Measurements from ENCODE around the gene CPLX3. TPM values are rescaled to one million over a fixed set of nuclear protein-coding genes. Genes with fewer than 3 reads are reported as not detected.
A peak's percentile ranks its signal among the peaks of the same experiment; 100 is the strongest.

The CPLX3 gene
- total RNA-seq, 4 donors from 2014 or later, result not detected

GRCh38 chr15:74786551-74787165 is 39.8 kb upstream of the CPLX3 start:
- Histone ChIP-seq H3K4me3 (no peak overlapping the region), H3K9me3 (no peaks in the 10 kb centered on the region), H3K36me3 (no peaks in the 10 kb centered on the region), H3K27me3 (no peaks in the 10 kb centered on the region), H3K4me1 (peaks cover 0 to 36% of the 10 kb centered on the region in 2 donors), H3K27ac (peak overlapping the region; percentile 3 to 29)
- no peak for DNase-seq
- TF ChIP-seq POLR2A (IDR thresholded peaks at IDR 0.05) (no peak), CTCF (IDR thresholded peaks at IDR 0.05) (no peak)
- intact Hi-C loops (cut with DNase I; ENCODE audit: low total_unique reads), result no loop called here

DNA sequence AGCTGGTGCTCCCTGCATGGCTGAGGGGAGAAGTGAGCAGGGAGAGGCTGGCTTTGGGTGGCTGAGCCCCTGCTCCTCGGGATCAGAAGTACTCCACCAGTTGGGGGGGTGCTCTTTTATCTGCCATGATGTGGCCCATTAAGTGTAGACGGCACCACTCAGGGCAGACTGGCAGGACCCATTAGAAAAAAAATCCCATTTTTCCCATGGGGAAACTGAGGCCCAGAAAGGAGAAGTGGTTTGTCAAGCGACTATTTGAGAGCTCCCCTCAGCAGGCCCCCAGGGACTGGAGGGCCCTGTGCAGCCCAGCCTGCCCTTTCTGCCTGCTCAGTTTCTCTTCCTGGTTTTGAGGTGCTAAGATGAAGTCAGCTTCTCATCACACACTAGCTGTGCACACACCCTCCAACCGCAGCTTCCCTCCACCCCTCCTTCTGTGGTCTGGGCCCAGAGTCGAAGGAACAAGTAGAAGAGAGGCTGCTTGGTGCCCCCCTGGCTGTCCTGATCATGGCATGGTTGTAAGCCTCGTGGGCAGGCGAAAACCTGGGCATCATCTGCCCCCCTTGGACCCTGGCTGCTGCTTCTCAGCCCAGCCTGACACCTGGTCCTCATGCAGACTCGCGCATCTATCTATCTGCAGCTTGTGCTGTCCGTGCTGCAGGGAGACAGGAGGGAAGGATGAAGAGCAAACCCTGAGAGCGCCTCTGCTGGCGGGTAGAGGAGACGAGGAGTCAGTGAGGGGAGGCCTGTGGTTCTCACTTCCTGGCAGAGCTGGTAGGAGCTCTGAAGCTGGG is 39.0 kb upstream of the CPLX3 start:
- no peaks in the 10 kb centered on the region for H3K36me3 ChIP-seq
- H3K9me3 ChIP-seq, result no peaks in the 10 kb centered on the region
- no peak for DNase-seq
- intact Hi-C loops (cut with DNase I; ENCODE audit: low total_unique reads), result no loop called here
- no peak overlapping the region for H3K4me3 ChIP-seq
- H3K27ac ChIP-seq, result peak overlapping the region; percentile 29 to 32
- no peaks in the 10 kb centered on the region for H3K27me3 ChIP-seq
- TF ChIP-seq CTCF (IDR thresholded peaks at IDR 0.05) (peak in 1 of 4 experiments; percentile 38), POLR2A (IDR thresholded peaks at IDR 0.05) (no peak)
- H3K4me1 ChIP-seq, result peaks cover 0 to 36% of the 10 kb centered on the region in 2 donors

DNA sequence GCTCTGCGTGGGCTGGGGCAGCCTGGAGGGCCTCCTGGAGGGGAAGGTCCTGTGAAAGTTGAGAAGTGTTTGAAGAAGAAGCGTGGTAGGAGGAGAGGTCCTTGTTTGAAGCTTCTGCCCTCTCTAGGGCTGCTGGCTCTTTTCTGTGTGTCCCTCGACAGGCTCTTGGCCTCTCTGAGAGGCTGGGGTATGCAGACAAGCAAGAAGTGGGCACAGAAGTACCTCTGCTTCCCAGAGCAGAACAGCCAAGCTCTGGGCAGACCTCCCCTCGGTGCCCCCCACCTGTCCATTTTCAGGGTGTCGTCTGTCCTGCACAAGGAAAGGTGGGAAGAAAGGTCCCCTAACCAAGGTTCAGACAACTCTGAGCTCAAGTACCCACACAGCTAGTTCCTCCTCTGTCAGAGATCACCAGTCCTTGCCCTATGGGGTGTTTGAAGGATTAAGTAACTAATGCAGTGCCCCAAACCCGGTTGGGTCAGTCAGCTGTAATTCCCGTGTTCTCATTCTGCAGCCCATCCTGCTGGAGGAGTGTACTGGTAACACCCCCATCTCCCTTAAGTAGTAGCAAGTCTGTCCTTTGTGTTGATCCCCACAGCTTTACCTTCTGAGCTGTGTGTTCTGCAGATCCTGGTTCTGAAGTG is 38.3 kb upstream of the CPLX3 start:
- intact Hi-C loops (cut with DNase I; ENCODE audit: low total_unique reads), result no loop called here
- peaks cover 0 to 36% of the 10 kb centered on the region in 2 donors for H3K4me1 ChIP-seq

DNA sequence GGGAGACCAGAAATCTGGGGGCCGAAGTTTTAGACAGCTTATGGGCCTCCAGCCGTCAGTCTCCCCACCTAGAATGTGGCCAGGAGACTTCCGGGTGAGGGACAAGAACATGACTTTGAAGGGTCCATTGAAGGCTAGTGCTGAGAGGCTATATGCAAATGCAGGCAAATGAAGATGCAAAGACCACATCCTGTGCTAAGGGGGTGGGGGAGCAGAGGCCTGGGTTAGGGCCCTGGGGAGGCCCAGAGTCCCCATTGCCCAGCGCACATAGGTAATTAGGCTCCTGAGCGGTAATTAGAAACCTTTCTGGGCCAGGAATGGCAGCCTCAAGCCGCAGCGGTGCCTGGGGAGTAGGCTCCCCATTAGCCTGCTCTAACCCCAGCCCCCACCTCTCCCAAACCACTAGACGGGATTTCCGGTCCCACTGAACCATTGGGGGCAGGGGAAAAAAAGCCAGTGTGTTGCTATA is 37.7 kb upstream of the CPLX3 start:
- Histone ChIP-seq H3K4me1 (peaks cover 0 to 31% of the 10 kb centered on the region in 2 donors), H3K4me3 (no peak overlapping the region), H3K27ac (peak overlapping the region in 1 of 2 donors; percentile 57), H3K36me3 (no peaks in the 10 kb centered on the region), H3K9me3 (no peaks in the 10 kb centered on the region), H3K27me3 (no peaks in the 10 kb centered on the region)
- intact Hi-C loops (cut with DNase I; ENCODE audit: low total_unique reads), result no loop called here
- no peak for TF ChIP-seq POLR2A (IDR thresholded peaks at IDR 0.05)
- no peak for TF ChIP-seq CTCF (IDR thresholded peaks at IDR 0.05)
- no peak for DNase-seq

More for the DNA sequence above, 38.3 kb upstream of the CPLX3 start:
- H3K4me3 ChIP-seq, result no peak overlapping the region
- H3K27me3 ChIP-seq, result no peaks in the 10 kb centered on the region
- no peak for DNase-seq
- peak overlapping the region in 1 of 2 donors; percentile 32 for H3K27ac ChIP-seq
- no peaks in the 10 kb centered on the region for H3K9me3 ChIP-seq
- no peaks in the 10 kb centered on the region for H3K36me3 ChIP-seq
- no peak for TF ChIP-seq CTCF (IDR thresholded peaks at IDR 0.05)
- TF ChIP-seq POLR2A (IDR thresholded peaks at IDR 0.05), result no peak

Measured in uterus (tissue), 4 donors.